Jurkat, Clone E6-1 (cell line): ENCODE results near the gene SRGAP1. TPM values are rescaled to one million over a fixed set of nuclear protein-coding genes. Genes with fewer than 3 reads are reported as not detected.
A peak's percentile ranks its signal among the peaks of the same experiment; 100 is the strongest.

Experiments
- DNase-seq: peaks from one replicate; pipeline ENCODE4 v3.0.0-alpha.2; 2011; ENCODE audit warnings: low read depth, low spot score
- H3K4me3 ChIP-seq: 2 replicates; pipeline ENCODE4 v1.5.1; 2011; ENCODE audit warnings: mild to moderate bottlenecking, low read length, control low read depth, moderate library complexity
- polyA plus RNA-seq: library from polyadenylated mRNA; unstranded; fragments of >200 nt; gene quantifications from one replicate; pipeline ENCODE4 v1.2.1, GENCODE V29; 2012; ENCODE audit warnings: missing spikeins; ENCODE audit not compliant: insufficient read length, insufficient read depth

The SRGAP1 gene
- polyA plus RNA-seq: 0.36 TPM

GRCh38 chr12:63844391-63845341 is at the start of gene SRGAP1:
SRGAP1 (plus strand) TSS chr12:63844700; CDS start chr12:63844817, 117 bp downstream.
- no peak for DNase-seq
- peak within 1 kb of the TSS; percentile 51 for H3K4me3 ChIP-seq

DNA sequence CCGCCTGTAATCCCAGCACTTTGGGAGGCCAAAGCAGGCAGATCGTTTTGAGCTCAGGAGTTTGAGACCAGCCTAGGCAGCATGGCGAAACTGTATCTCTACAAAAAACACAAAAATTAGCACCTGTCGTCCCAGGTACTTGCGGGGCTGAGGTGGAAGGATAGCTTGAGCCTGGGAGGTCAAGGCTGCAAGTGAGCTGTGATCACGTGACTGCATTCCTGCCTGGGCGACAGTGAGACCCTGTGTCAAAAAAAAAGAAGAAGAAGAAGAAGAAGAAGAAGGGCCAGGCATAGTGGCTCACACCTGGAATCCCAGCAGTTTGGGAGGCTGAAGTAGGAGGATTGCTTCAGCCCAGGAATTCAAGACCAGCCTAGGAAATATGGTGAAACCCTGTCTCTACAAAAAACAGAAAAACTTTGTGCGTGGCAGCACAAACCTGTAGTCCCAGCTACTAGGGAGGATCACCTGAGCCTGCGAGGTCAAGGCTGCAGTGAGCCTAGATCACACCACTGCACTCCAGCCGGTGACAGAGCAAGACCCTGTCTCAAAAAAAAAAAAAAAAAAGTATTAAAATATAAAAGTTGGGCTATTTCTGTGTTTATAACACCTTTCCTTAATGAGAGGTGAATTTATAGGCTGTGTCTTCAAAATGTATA is 49.3 kb upstream of the SRGAP1 start:
- DNase-seq: no peak
- no peak overlapping the region for H3K4me3 ChIP-seq

DNA sequence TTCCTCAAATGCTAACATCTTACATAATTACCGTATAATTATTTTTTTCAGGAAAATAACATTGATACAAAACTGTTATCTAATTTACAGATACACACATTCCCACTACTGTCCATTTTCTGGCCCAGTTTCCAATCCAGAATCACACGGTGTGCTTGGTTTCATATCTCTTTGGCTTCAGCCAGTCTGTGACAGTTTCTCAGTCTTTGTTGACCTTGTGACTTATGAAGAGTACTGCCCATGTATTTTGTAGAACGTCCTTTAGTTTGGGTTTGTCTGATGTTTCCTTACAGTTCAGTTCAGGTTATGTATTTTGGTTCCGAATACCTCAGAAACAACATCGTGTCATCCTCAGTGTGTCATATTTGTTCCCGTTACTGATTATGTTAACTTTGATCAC is 48.6 kb upstream of the SRGAP1 start:
- DNase-seq: no peak
- H3K4me3 ChIP-seq: no peak overlapping the region

DNA sequence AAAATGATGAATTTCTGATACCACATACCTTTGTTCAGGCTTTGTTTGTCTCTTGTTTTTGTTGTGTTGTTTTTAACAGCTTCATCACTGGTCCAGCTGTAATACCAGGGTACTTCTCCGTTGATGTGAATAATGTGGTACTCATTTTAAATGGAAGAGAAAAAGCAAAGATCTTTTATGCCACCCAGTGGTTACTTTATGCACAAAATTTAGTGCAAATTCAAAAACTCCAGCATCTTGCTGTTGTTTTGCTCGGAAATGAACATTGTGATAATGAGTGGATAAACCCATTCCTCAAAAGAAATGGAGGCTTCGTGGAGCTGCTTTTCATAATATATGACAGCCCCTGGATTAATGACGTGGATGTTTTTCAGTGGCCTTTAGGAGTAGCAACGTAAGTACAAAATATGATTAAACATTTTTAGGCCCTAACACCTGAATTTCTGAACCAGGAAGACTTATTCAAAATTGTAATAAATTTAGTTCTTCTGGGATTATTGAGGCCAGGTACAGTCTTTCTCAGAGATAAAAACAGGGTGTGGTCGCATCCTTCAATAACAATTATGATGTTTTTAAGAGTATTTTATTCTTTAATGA is 42.4 kb upstream of the SRGAP1 start:
- no peak overlapping the region for H3K4me3 ChIP-seq
- peak; percentile 12 for DNase-seq

DNA sequence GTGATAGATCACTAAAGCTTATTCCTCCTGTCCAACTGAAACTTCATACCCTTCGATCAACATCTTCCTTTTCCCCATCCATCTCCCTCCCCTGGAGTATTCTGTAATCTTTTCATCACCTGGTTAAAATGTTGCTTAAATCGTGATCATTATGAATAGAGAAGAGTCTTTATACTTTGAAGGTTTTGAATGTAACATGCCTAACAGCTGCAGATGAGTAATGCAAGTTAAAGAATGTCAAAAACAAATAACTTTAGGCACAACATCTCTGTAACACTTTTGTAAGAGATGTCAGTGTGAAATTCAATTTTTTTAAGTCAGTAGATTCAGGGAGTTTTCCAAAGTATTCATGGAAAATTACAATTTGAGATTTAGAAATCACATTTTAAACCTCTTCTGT is 39.8 kb upstream of the SRGAP1 start:
- DNase-seq: no peak
- H3K4me3 ChIP-seq: no peak overlapping the region

GRCh38 chr12:63805704-63806672 is 38.5 kb upstream of the SRGAP1 start:
- DNase-seq: no peak
- no peak overlapping the region for H3K4me3 ChIP-seq

DNA sequence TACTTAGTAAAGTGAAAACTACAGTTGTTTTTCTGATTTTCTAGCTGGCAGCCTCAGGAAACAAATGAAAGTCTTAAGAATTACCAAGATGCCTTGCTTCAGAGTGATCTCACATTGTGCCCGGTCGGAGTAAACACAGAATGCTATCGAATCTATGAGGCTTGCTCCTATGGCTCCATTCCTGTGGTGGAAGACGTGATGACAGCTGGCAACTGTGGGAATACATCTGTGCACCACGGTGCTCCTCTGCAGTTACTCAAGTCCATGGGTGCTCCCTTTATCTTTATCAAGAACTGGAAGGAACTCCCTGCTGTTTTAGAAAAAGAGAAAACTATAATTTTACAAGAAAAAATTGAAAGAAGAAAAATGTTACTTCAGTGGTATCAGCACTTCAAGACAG is 35.9 kb upstream of the SRGAP1 start:
- no peak overlapping the region for H3K4me3 ChIP-seq
- no peak for DNase-seq

- no peak overlapping the region for H3K4me3 ChIP-seq
- DNase-seq: no peak
Observed at GRCh38 chr12:63809566-63809965, 34.9 kb upstream of the SRGAP1 start.

GRCh38 chr12:63811334-63811733 is 33.2 kb upstream of the SRGAP1 start:
- no peak overlapping the region for H3K4me3 ChIP-seq
- DNase-seq: no peak

DNA sequence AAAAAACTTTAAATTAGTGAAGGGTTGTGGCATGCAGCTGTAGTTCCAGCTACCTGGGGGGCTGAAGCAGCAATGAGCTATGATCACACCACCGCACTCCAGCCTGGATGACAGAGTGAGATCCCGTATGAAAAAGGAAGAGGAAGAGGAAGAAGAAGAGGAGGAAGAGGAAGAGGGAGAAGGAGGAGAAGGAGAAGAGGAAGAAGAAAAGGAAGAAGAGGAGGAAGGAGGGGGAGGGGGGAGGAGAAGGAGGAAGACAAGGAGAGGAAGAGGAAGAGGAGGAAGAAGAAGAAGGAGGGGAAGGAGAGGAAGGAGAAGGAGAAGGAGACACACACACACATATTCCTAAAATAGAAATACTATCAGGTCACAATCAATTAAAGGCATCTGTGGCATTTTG is 32.7 kb upstream of the SRGAP1 start:
- no peak for DNase-seq
- H3K4me3 ChIP-seq: no peak overlapping the region

DNA sequence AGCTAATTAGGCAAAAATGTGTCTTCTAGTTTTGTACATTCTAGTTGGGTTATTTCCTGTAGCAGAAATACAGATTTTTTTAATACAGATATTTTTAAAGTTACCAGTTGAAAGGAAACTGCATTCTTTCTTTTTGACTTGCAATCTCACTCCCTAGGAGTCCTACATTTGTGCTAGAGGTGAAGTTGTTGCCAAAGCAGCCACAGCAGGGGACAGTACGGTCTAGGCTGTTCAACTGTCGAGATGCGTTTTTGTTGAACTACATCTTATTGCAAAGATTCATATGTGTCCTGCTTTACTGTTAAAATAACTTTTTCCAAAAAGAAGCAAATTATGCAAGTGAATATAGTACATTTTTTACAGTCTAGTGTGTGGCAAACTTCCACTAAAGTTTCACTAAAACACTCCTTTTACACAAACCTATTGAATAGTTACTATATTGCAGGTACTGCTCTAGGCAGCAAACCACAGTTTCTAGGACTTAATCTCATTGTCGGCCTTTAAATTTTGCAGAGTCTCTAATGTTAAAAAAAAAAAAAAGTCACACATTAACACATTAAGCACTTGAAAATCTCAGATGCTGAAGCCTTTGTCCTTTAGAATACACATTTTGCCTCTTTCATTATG is 30.2 kb upstream of the SRGAP1 start:
- no peak for DNase-seq

GRCh38 chr12:63815482-63815852 is 29.0 kb upstream of the SRGAP1 start:
- no peak for DNase-seq
- no peak overlapping the region for H3K4me3 ChIP-seq

More for the DNA sequence above, 30.2 kb upstream of the SRGAP1 start:
- H3K4me3 ChIP-seq: no peak overlapping the region

DNA sequence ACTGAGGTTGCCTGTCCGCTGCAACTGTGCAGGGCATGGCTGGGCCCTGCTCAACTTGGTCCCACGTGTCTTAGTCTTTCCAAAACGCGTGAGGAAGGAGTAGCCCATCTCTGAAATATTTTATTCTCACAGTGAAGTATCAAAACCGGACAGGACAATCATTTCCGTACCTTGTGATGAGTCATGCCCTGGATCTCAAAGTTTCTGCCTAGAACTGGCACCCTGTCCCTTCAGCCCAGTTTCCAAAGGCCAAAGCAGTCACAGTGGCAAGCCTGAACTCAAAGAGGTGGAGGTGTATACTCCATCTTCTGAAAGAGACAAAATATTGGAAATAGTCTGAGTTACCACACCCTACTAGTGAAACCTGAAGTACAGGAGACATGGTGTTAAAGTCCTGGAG is 28.5 kb upstream of the SRGAP1 start:
- H3K4me3 ChIP-seq: no peak overlapping the region
- no peak for DNase-seq

- no peak for DNase-seq
- no peak overlapping the region for H3K4me3 ChIP-seq
Observed at GRCh38 chr12:63820427-63820826, 24.1 kb upstream of the SRGAP1 start.

DNA sequence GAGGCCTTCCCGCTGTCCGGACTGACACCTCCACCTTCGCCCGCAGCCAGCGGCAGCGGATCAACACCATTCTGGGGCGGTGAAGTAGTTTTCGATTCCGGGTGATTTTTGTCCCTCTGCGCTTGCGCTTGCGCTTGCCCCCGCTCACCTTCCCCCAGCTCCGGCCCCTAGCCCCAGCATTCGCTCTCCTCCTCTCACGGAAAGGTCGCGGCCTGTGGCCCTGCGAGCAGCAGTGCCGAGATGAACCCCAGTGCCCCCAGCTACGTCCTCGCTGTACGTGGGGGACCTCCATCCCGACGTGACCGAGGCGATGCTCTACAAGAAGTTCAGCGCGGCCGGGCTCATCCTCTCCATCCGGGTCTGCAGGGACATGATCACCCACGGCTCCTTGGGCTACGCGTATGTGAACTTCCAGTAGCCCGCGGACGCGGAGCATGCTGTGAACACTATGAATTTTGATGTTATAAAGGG is 22.7 kb upstream of the SRGAP1 start:
- no peak for DNase-seq
- H3K4me3 ChIP-seq: no peak overlapping the region

DNA sequence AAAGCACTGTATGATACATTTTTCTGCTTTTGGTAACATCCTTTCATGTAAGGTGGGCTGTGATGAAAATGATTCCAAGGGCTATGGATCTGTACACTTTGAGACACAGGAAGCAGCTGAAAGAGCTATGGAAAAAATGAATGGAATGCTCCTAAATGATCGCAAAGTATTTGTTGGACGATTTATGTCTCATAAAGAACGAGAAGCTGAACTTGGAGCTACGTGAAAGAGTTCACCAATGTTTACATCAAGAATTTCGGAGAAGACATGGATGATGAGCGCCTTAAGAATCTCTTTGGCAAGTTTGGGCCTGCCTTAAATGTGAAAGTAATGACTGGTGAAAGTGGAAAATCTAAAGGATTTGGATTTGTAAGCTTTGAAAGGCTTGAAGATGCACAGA is 22.1 kb upstream of the SRGAP1 start:
- DNase-seq: no peak

GRCh38 chr12:63823040-63823439 is 21.5 kb upstream of the SRGAP1 start:
- no peak overlapping the region for H3K4me3 ChIP-seq
- DNase-seq: no peak

More for the DNA sequence above, 22.1 kb upstream of the SRGAP1 start:
- H3K4me3 ChIP-seq: no peak overlapping the region

- H3K4me3 ChIP-seq: no peak overlapping the region
- peak; percentile 33 for DNase-seq
Observed at GRCh38 chr12:63826006-63826585, 18.4 kb upstream of the SRGAP1 start.
